ENCODE data around the gene IMMP2L.

IMMP2L gene

DNA sequence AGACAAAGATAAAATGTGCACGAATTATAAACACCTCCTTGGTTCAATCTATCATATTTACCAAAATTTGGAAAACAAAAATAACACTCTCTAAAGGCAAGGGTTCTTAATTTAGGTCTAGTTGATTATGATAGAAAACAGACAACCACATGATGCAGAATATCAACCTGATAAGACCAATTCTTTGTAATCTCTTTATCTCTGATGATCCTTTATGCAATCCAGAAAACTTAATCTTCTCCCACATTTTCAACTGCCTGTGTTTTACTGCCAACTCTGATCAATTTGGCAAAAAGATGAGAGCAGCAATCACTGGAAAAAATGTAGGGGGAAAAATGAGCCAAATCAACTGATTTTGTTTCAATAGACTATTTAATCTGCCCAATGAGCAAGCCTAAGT is 322.9 kb downstream of the IMMP2L start:
- Histone ChIP-seq H3K9ac (ENCODE audit: low read length) (no peak overlapping the region), H3K27ac (ENCODE audit: low read depth, low read length) (no peak overlapping the region), H3K4me3 (ENCODE audit: low read depth, low read length) (no peak overlapping the region)

DNA sequence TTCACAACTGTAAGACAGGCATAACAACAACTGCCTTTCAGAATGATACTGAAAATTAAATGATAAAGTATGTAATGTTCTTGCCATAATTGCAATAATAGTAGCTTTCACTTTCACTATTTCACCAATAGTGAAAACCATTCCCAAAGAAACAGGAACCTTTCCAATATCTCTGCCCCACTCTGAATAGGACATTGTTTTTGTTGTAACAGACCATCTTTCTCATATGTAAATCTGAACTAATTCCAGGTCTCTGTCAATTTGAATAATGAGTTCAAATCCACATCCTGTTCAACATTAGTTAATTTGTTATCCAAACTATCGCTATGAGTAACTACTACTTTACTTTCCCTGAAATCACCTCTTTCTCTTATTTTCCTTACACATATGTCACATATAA is 323.4 kb downstream of the IMMP2L start:
- no peaks in the 10 kb centered on the region for H3K27me3 ChIP-seq (ENCODE audit: control insufficient read depth, insufficient read depth, low read length)
- peaks cover 9% of the 10 kb centered on the region; the same call in 1 of the 2 replicates for H3K4me1 ChIP-seq (ENCODE audit: control insufficient read depth, insufficient read depth, low read length)
- H3K27ac ChIP-seq (ENCODE audit: low read depth, low read length), result no peak overlapping the region
- no peaks in the 10 kb centered on the region for H3K36me3 ChIP-seq (ENCODE audit: control insufficient read depth, insufficient read depth, low read length)
- no peak overlapping the region for H3K4me3 ChIP-seq (ENCODE audit: low read depth, low read length)
- no peak overlapping the region for H3K9ac ChIP-seq (ENCODE audit: low read length)
- H3K9me3 ChIP-seq (ENCODE audit: control insufficient read depth, insufficient read depth, low read depth, low read length), result no peaks in the 10 kb centered on the region

More for the DNA sequence above, 322.9 kb downstream of the IMMP2L start:
- H3K4me1 ChIP-seq (ENCODE audit: control insufficient read depth, insufficient read depth, low read length), result peaks cover 9% of the 10 kb centered on the region; the same call in 1 of the 2 replicates
- H3K27me3 ChIP-seq (ENCODE audit: control insufficient read depth, insufficient read depth, low read length), result no peaks in the 10 kb centered on the region
- no peaks in the 10 kb centered on the region for H3K9me3 ChIP-seq (ENCODE audit: control insufficient read depth, insufficient read depth, low read depth, low read length)
- H3K36me3 ChIP-seq (ENCODE audit: control insufficient read depth, insufficient read depth, low read length), result no peaks in the 10 kb centered on the region

GRCh38 chr7:111235709-111236108 is 326.6 kb downstream of the IMMP2L start:
- Histone ChIP-seq H3K4me3 (ENCODE audit: low read depth, low read length) (no peak overlapping the region), H3K27me3 (ENCODE audit: control insufficient read depth, insufficient read depth, low read length) (no peaks in the 10 kb centered on the region), H3K4me1 (ENCODE audit: control insufficient read depth, insufficient read depth, low read length) (peaks cover 14% of the 10 kb centered on the region; the same call in 1 of the 2 replicates), H3K9me3 (ENCODE audit: control insufficient read depth, insufficient read depth, low read depth, low read length) (no peaks in the 10 kb centered on the region), H3K27ac (ENCODE audit: low read depth, low read length) (no peak overlapping the region), H3K36me3 (ENCODE audit: control insufficient read depth, insufficient read depth, low read length) (no peaks in the 10 kb centered on the region), H3K9ac (ENCODE audit: low read length) (no peak overlapping the region)

- Histone ChIP-seq H3K9ac (ENCODE audit: low read length) (no peak overlapping the region), H3K27ac (ENCODE audit: low read depth, low read length) (no peak overlapping the region), H3K27me3 (ENCODE audit: control insufficient read depth, insufficient read depth, low read length) (no peaks in the 10 kb centered on the region), H3K4me3 (ENCODE audit: low read depth, low read length) (no peak overlapping the region), H3K4me1 (ENCODE audit: control insufficient read depth, insufficient read depth, low read length) (peaks cover 11% of the 10 kb centered on the region; the same call in 1 of the 2 replicates), H3K9me3 (ENCODE audit: control insufficient read depth, insufficient read depth, low read depth, low read length) (no peaks in the 10 kb centered on the region), H3K36me3 (ENCODE audit: control insufficient read depth, insufficient read depth, low read length) (no peaks in the 10 kb centered on the region)
Measured at GRCh38 chr7:111232249-111233084, 329.8 kb downstream of the IMMP2L start.

DNA sequence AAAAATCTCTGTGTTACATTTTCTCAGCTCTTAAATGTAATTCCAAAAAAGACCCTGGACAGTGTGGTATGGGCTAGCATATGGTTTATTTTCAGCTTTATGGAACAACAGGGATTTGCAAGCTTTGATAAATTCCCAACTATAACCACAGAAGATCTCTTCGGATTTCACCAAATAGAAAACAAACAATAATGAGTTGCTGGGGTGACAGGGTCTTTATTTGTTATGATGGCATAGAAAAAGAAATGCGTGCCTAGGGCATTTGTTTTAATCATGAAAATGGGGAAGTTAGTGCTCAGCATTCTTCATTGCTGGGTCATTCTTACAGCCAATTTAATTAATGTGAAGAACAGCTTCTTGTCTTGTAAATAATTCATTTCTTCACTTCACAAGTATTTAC is 332.4 kb downstream of the IMMP2L start:
- H3K27ac ChIP-seq (ENCODE audit: low read depth, low read length), result no peak overlapping the region

GRCh38 chr7:111229181-111229740 is 333.0 kb downstream of the IMMP2L start:
- Histone ChIP-seq H3K4me3 (ENCODE audit: low read depth, low read length) (no peak overlapping the region), H3K27me3 (ENCODE audit: control insufficient read depth, insufficient read depth, low read length) (no peaks in the 10 kb centered on the region), H3K9ac (ENCODE audit: low read length) (no peak overlapping the region), H3K36me3 (ENCODE audit: control insufficient read depth, insufficient read depth, low read length) (no peaks in the 10 kb centered on the region), H3K27ac (ENCODE audit: low read depth, low read length) (no peak overlapping the region), H3K9me3 (ENCODE audit: control insufficient read depth, insufficient read depth, low read depth, low read length) (no peaks in the 10 kb centered on the region), H3K4me1 (ENCODE audit: control insufficient read depth, insufficient read depth, low read length) (peaks cover 11% of the 10 kb centered on the region; the same call in 1 of the 2 replicates)

More for the DNA sequence above, 332.4 kb downstream of the IMMP2L start:
- no peak overlapping the region for H3K4me3 ChIP-seq (ENCODE audit: low read depth, low read length)
- H3K9me3 ChIP-seq (ENCODE audit: control insufficient read depth, insufficient read depth, low read depth, low read length), result no peaks in the 10 kb centered on the region
- no peaks in the 10 kb centered on the region for H3K27me3 ChIP-seq (ENCODE audit: control insufficient read depth, insufficient read depth, low read length)
- H3K36me3 ChIP-seq (ENCODE audit: control insufficient read depth, insufficient read depth, low read length), result no peaks in the 10 kb centered on the region
- H3K9ac ChIP-seq (ENCODE audit: low read length), result no peak overlapping the region
- H3K4me1 ChIP-seq (ENCODE audit: control insufficient read depth, insufficient read depth, low read length), result peaks cover 11% of the 10 kb centered on the region; the same call in 1 of the 2 replicates

DNA sequence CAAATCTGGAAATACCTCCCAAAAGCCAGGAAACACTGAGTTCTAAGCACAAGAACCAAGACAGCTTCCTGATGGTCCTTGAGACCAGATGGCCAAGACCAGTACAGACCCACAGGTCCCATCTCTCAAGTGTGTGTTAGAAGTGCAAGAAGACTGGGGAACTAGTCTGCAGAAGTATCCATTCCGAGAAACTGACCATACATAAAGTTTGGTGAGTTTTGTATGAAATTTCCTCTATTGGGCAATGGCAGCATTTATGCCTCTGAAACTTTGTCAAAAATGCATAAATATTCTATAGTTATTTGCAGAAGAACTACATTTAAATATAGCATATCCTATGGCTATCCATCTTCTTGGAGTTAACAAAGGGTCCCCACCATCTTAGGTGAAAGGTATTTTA is 333.9 kb downstream of the IMMP2L start:
- Histone ChIP-seq H3K9me3 (ENCODE audit: control insufficient read depth, insufficient read depth, low read depth, low read length) (no peaks in the 10 kb centered on the region), H3K27ac (ENCODE audit: low read depth, low read length) (no peak overlapping the region), H3K9ac (ENCODE audit: low read length) (no peak overlapping the region), H3K27me3 (ENCODE audit: control insufficient read depth, insufficient read depth, low read length) (no peaks in the 10 kb centered on the region), H3K4me1 (ENCODE audit: control insufficient read depth, insufficient read depth, low read length) (peaks cover 11% of the 10 kb centered on the region; the same call in 1 of the 2 replicates), H3K4me3 (ENCODE audit: low read depth, low read length) (no peak overlapping the region), H3K36me3 (ENCODE audit: control insufficient read depth, insufficient read depth, low read length) (no peaks in the 10 kb centered on the region)

GRCh38 chr7:111226800-111227199 is 335.5 kb downstream of the IMMP2L start:
- no peaks in the 10 kb centered on the region for H3K9me3 ChIP-seq (ENCODE audit: control insufficient read depth, insufficient read depth, low read depth, low read length)
- no peak overlapping the region for H3K27ac ChIP-seq (ENCODE audit: low read depth, low read length)
- peaks cover 7% of the 10 kb centered on the region; the same call in 1 of the 2 replicates for H3K4me1 ChIP-seq (ENCODE audit: control insufficient read depth, insufficient read depth, low read length)
- H3K27me3 ChIP-seq (ENCODE audit: control insufficient read depth, insufficient read depth, low read length), result no peaks in the 10 kb centered on the region
- no peak overlapping the region for H3K9ac ChIP-seq (ENCODE audit: low read length)
- no peak overlapping the region for H3K4me3 ChIP-seq (ENCODE audit: low read depth, low read length)
- H3K36me3 ChIP-seq (ENCODE audit: control insufficient read depth, insufficient read depth, low read length), result no peaks in the 10 kb centered on the region

DNA sequence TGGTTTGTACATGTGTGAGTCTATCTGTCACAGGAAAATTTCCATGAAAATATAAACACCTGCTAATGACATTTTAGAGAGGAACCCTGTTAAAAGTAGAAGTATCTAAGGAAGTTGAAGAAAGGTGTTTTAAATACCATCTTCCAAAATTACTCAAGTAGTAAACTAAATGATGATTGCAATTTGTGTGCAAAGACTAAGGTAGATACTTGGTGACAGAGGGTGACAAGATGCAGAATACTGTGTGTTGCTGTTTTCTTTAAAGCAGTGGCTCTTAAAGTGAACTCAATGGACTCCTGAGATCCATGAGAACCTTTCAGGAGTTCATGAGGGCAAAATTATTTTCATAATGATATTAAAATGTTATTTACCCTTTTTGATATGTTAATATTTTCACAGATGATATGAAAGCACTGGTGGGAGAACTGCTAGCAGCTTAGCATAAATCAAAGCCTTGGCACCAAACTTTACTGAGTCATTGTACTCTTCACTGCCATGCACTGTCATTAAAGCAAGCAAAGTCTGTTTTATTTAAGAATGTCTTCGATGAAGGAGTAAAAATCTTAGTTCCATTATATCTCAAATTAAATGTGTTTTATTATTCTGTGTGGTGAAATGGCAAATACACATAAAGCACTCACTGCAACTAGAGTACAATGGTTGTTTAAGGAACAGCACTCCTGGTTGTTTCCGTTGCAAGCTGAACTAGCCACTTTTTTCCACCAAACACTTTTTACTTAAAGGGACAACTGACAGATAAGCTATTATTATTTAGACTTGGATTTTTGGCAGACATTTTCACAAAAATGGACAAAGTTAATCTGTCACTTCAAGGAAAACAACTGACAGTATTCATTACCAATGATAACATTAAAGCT is 337.7 kb downstream of the IMMP2L start:
- Histone ChIP-seq H3K27me3 (ENCODE audit: control insufficient read depth, insufficient read depth, low read length) (no peaks in the 10 kb centered on the region), H3K9me3 (ENCODE audit: control insufficient read depth, insufficient read depth, low read depth, low read length) (no peaks in the 10 kb centered on the region), H3K4me3 (ENCODE audit: low read depth, low read length) (no peak overlapping the region), H3K27ac (ENCODE audit: low read depth, low read length) (no peak overlapping the region), H3K9ac (ENCODE audit: low read length) (no peak overlapping the region), H3K4me1 (ENCODE audit: control insufficient read depth, insufficient read depth, low read length) (no peaks in the 10 kb centered on the region), H3K36me3 (ENCODE audit: control insufficient read depth, insufficient read depth, low read length) (no peaks in the 10 kb centered on the region)

DNA sequence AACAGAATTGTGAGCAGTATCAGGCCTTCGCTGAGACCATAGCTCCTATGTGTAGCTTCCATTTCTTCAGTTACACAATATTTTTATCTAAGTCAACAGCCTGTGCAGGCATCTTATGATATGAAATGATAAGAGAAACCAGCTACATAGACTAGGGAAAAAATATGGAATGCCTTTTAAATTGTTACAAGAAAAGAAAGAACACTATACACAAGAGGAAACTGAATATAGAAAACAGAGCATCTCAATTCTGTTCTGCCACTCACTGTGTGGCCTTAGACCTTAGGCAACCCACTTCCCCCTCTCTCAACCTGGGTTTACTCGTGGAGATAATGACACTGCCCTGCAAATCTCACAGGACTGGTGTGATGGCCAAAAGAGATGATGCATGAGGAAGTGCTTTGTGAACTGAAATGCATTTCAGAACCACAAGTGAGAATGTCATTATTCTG is 338.5 kb downstream of the IMMP2L start:
- Histone ChIP-seq H3K4me1 (ENCODE audit: control insufficient read depth, insufficient read depth, low read length) (no peaks in the 10 kb centered on the region), H3K36me3 (ENCODE audit: control insufficient read depth, insufficient read depth, low read length) (no peaks in the 10 kb centered on the region), H3K27me3 (ENCODE audit: control insufficient read depth, insufficient read depth, low read length) (no peaks in the 10 kb centered on the region), H3K9me3 (ENCODE audit: control insufficient read depth, insufficient read depth, low read depth, low read length) (no peaks in the 10 kb centered on the region), H3K9ac (ENCODE audit: low read length) (no peak overlapping the region), H3K4me3 (ENCODE audit: low read depth, low read length) (no peak overlapping the region), H3K27ac (ENCODE audit: low read depth, low read length) (no peak overlapping the region)

Data from HUES6 (cell line).